Spleen (tissue), 11 donors: ENCODE measurements around the gene FAR1. TPM values are rescaled to one million over a fixed set of nuclear protein-coding genes. Genes with fewer than 3 reads are reported as not detected.

Experiments used
- DNase-seq: peaks from one replicate; pipeline ENCODE4 v3.0.0-alpha.2; 2020
- H3K27ac ChIP-seq, 8 donors: fragments of 200-600 bp; sonication (generic) in 7 of 8; 1 replicate in 4 of 8; 2 replicates in 4 of 8; pipeline versions ENCODE4 v1.5.0 to v1.8.0; 2016 to 2021; ENCODE audit warnings: inconsistent platforms in 4 of 8, mild to moderate bottlenecking in 4 of 8, moderate library complexity in 1 of 8
- H3K27me3 ChIP-seq, 7 donors: fragments of 200-600 bp; sonication (generic) in 6 of 7; replicated peaks in 1 of 7; 1 replicate in 4 of 7; 2 replicates in 3 of 7; pipeline versions ENCODE4 v1.5.0 to v1.8.0; 2016 to 2021; ENCODE audit warnings: inconsistent platforms in 3 of 7, mild to moderate bottlenecking in 1 of 7
- H3K36me3 ChIP-seq, 6 donors: fragments of 200-600 bp; sonication (generic) in 5 of 6; 1 replicate in 4 of 6; 2 replicates in 2 of 6; pipeline versions ENCODE4 v1.5.0 to v1.8.0; 2016 to 2021; ENCODE audit warnings: inconsistent platforms in 2 of 6
- H3K4me1 ChIP-seq, 6 donors: fragments of 200-600 bp; sonication (generic) in 5 of 6; 1 replicate in 3 of 6; 2 replicates in 3 of 6; pipeline versions ENCODE4 v1.5.0 to v1.8.0; 2016 to 2021; ENCODE audit warnings: inconsistent platforms in 3 of 6
- H3K4me3 ChIP-seq, 8 donors: fragments of 200-600 bp; sonication (generic) in 7 of 8; 1 replicate in 4 of 8; 2 replicates in 4 of 8; pipeline versions ENCODE4 v1.5.0 to v1.8.0; 2016 to 2021; ENCODE audit warnings: inconsistent platforms in 4 of 8, mild to moderate bottlenecking in 4 of 8, moderate library complexity in 2 of 8
- H3K9me3 ChIP-seq, 8 donors: fragments of 200-600 bp; sonication (generic) in 7 of 8; 1 replicate in 4 of 8; 2 replicates in 4 of 8; pipeline versions ENCODE4 v1.5.0 to v1.8.0; 2016 to 2021; ENCODE audit warnings: inconsistent platforms in 4 of 8
- CTCF ChIP-seq, 11 experiments: fragments of 200-600 bp in 7 of 11; fragments of 450-650 bp in 4 of 11; sonication (generic) in 4 of 11; IDR thresholded peaks in 8 of 11; conservative IDR thresholded peaks in 3 of 11; 1 replicate in 7 of 11; 2 replicates in 4 of 11; pipeline versions ENCODE4 v1.4.0 to v1.8.0; 2016 to 2021; ENCODE audit warnings: antibody characterized with exemption in 11 of 11, inconsistent platforms in 4 of 11, mild to moderate bottlenecking in 1 of 11
- POLR2A ChIP-seq, 3 donors: fragments of 450-650 bp; IDR thresholded peaks; one replicate each; pipeline ENCODE4 v1.5.1; 2017; ENCODE audit warnings: antibody characterized with exemption in 3 of 3, mild to moderate bottlenecking in 1 of 3
- POLR2AphosphoS5 ChIP-seq, 3 donors: sonication (generic); formaldehyde crosslinking; IDR thresholded peaks; one replicate each; pipeline ENCODE4 v1.5.1; 2017; ENCODE audit warnings: antibody characterized with exemption in 3 of 3
- WGBS, 5 donors: extraction: QIAGEN DNeasy Blood & Tissue Kit in 3 of 5; methylation state at CpG; one replicate each; pipeline versions ENCODE4 v1.1.5 to v1.1.7; 2013 to 2018; 5-methylcytosine and 5-hydroxymethylcytosine counted together
- intact Hi-C: fragments of 100-400 bp; cut with DNase I; formaldehyde crosslinking; loops from one replicate; pipeline ENCODE4 v1.15.0; 2023; ENCODE audit warnings: low total_unique reads
- polyA plus RNA-seq, 3 donors: library from polyadenylated mRNA; stranded (reverse); fragments of 200-250 nt; gene quantifications; one replicate each; pipeline ENCODE4 v1.2.1, GENCODE V29; 2013
- total RNA-seq, 7 donors: library from RNA; depleted of rRNA in 3 of 7; stranded (reverse); fragments of >200 nt in 3 of 7; fragmentation: NEBNext Ultra II Directional in 4 of 7; extraction: Animal tissue kit (Norgen Biotek cat#: 25700) in 4 of 7; gene quantifications; one replicate each; pipeline versions ENCODE4 v1.1.0 to v1.2.1, GENCODE V29; 2016 to 2021
- donor health status: healthy with polysubstance abuse.
- donor health status: DM: no; HTN: no; CAD: no; lungs with moderate emphysema.
- donor health status: DM: no; HTN: no; CAD: no.
- donor health status: Bipolar disorder and iron deficiency.
- donor health status: healthy.
- donor health status: DM: no; HTN: no; CAD: no.
- donor health status: DM: yes; HTN: yes; CAD: no.

The FAR1 gene
- total and polyA plus RNA-seq, 10 donors, result 13.6 to 83.2 (median 58.1) TPM

- no peak for TF ChIP-seq CTCF (IDR thresholded peaks at IDR 0.05 in 8 of 11, conservative IDR thresholded peaks at IDR 0.05 in 3 of 11)
- TF ChIP-seq POLR2A (IDR thresholded peaks at IDR 0.05), result no peak
- no peak for TF ChIP-seq POLR2AphosphoS5 (IDR thresholded peaks at IDR 0.05)
- no peak for DNase-seq
- H3K36me3 ChIP-seq, result peaks cover 0 to 4% (median 0%) of the 10 kb centered on the region in 6 donors
Measured at GRCh38 chr11:13686776-13687175, 18.3 kb downstream of the FAR1 start.

GRCh38 chr11:13687271-13687670 lies 18.8 kb downstream of the FAR1 start:
- TF ChIP-seq POLR2AphosphoS5 (IDR thresholded peaks at IDR 0.05) (no peak), CTCF (IDR thresholded peaks at IDR 0.05 in 8 of 11, conservative IDR thresholded peaks at IDR 0.05 in 3 of 11) (no peak), POLR2A (IDR thresholded peaks at IDR 0.05) (no peak)
- peaks cover 3 to 53% (median 12%) of the 10 kb centered on the region in 6 donors for H3K4me1 ChIP-seq
- peaks cover 0 to 11% (median 2%) of the 10 kb centered on the region in 8 donors for H3K9me3 ChIP-seq
- peaks cover 0 to 4% (median 0%) of the 10 kb centered on the region in 6 donors for H3K36me3 ChIP-seq
- H3K27ac ChIP-seq, result no peak overlapping the region
- H3K4me3 ChIP-seq, result no peak overlapping the region
- no peaks in the 10 kb centered on the region for H3K27me3 ChIP-seq
- 90 to 96% (median 93%) methylated on average over 3 of the region's 3 CpGs for WGBS, 5 donors
- intact Hi-C loops, result no loop called here
- no peak for DNase-seq

More at GRCh38 chr11:13686776-13687175, 18.3 kb downstream of the FAR1 start:
- no peak overlapping the region for H3K27ac ChIP-seq
- peaks cover 0 to 11% (median 2%) of the 10 kb centered on the region in 8 donors for H3K9me3 ChIP-seq
- no peaks in the 10 kb centered on the region for H3K27me3 ChIP-seq
- intact Hi-C loops, result no loop called here
- no peak overlapping the region for H3K4me3 ChIP-seq
- peaks cover 3 to 54% (median 15%) of the 10 kb centered on the region in 6 donors for H3K4me1 ChIP-seq
- 39 to 63% (median 58%) methylated on average over 1 of the region's 1 CpG for WGBS, 5 donors

GRCh38 chr11:13691286-13691899 lies 22.9 kb downstream of the FAR1 start:
- no peak overlapping the region for H3K27ac ChIP-seq
- no peaks in the 10 kb centered on the region for H3K27me3 ChIP-seq
- no peak overlapping the region for H3K4me3 ChIP-seq
- DNase-seq, result no peak
- H3K9me3 ChIP-seq, result peaks cover 0 to 11% (median 2%) of the 10 kb centered on the region in 8 donors
- H3K4me1 ChIP-seq, result peaks cover 0 to 38% (median 0%) of the 10 kb centered on the region in 6 donors
- 90 to 97% (median 94%) methylated on average over 3 of the region's 3 CpGs for WGBS, 5 donors
- H3K36me3 ChIP-seq, result peaks cover 0 to 24% (median 16%) of the 10 kb centered on the region in 6 donors
- no peak for TF ChIP-seq CTCF (IDR thresholded peaks at IDR 0.05 in 8 of 11, conservative IDR thresholded peaks at IDR 0.05 in 3 of 11)
- no peak for TF ChIP-seq POLR2AphosphoS5 (IDR thresholded peaks at IDR 0.05)
- no peak for TF ChIP-seq POLR2A (IDR thresholded peaks at IDR 0.05)
- intact Hi-C loops, result no loop called here

GRCh38 chr11:13692172-13692571 lies 23.7 kb downstream of the FAR1 start:
- TF ChIP-seq CTCF (IDR thresholded peaks at IDR 0.05 in 8 of 11, conservative IDR thresholded peaks at IDR 0.05 in 3 of 11), result no peak
- TF ChIP-seq POLR2A (IDR thresholded peaks at IDR 0.05), result no peak
- no peak for TF ChIP-seq POLR2AphosphoS5 (IDR thresholded peaks at IDR 0.05)
- intact Hi-C loops, result no loop called here

More at GRCh38 chr11:13692172-13692571, 23.7 kb downstream of the FAR1 start:
- Histone ChIP-seq H3K4me3 (no peak overlapping the region), H3K4me1 (peaks cover 0 to 32% (median 0%) of the 10 kb centered on the region in 6 donors), H3K27me3 (no peaks in the 10 kb centered on the region), H3K36me3 (peaks cover 0 to 31% (median 17%) of the 10 kb centered on the region in 6 donors), H3K9me3 (peaks cover 0 to 9% (median 2%) of the 10 kb centered on the region in 8 donors), H3K27ac (no peak overlapping the region)
- no peak for DNase-seq
- 62 to 75% (median 74%) methylated on average over 3 of the region's 3 CpGs for WGBS, 5 donors
